Measurements from ENCODE around the gene SMARCD2. TPM values are rescaled to one million over a fixed set of nuclear protein-coding genes. Genes with fewer than 3 reads are reported as not detected.
A peak's percentile ranks its signal among the peaks of the same experiment; 100 is the strongest.

Gene SMARCD2
- total RNA-seq, 1 donor from 2014 or later = 78.8 TPM

DNA sequence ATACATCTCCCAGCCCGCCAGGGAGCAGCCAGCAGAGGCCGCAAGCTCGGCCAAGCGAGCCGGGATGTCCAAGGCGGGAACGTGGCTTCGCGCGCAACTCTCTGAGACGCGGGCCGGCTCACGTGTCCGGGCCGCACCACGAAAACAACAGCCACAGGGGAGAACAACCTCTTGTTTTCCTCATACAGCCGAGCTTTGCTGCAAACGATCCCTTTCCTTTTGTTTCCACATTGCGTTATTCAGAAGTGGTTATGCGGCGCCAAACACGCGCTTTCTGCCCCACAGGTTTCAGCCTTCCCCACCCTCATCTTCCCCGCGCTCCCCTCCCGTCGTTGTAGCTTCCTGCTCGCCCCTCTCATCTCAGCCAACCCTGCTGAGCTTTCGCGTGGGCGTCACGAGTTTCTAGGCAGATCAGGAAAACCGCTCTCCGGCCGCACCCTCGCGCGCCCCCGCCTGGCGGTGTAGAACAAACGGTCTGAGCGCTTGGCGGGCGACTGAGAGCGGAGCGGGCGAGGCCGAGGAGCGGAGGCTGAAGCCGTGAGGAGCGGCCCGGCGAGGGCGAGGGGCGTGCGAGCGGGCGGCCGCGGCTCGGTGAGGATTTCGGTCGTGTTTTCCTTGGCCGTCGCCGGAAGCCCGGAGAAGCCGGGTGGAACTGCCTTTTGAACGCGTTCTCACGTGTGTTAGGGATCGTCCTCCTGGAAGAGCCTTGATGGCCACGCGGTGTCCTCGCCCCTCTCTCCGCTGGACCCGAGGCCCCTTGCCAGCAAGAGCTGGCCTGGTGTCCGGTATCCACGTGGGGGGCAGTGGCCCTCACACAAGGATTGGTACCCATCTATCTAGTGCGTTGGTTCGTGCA is 6.6 kb upstream of the SMARCD2 start:
- DNase-seq = peak; percentile 92

DNA sequence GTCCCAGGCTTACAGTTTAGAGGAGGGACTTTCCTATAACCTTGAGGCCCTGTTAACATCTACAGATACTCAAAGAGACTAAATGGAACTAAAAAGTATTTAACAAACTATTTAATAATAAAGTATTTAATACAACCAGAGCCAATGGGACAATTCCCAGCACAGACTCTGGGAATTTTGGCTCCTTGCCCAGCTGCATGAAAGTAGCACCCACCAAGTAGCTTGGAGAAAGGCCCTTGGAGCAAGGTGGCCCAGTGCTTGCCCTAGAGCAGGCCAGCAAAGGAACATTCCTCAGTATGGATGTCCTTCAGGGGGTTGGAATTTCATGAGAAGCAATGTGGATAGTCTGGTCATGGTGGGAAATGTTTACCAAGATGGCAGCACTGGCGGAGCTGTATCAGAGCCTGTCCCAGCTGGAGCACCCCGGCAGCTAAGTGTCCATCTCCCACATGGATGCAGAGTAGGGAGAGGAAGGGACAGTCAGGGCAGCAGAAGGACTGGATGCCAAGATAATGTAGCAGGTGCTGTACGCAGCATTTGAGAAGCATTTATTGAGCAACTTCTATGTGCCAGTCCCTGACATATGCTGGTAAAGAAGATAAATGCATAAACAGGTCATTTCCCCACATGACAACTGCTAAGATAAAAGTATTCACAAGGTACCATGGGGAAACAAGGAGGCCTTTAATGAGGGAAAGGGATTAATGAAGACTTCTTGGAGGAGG is 5.2 kb upstream of the SMARCD2 start:
- no peak for DNase-seq

DNA sequence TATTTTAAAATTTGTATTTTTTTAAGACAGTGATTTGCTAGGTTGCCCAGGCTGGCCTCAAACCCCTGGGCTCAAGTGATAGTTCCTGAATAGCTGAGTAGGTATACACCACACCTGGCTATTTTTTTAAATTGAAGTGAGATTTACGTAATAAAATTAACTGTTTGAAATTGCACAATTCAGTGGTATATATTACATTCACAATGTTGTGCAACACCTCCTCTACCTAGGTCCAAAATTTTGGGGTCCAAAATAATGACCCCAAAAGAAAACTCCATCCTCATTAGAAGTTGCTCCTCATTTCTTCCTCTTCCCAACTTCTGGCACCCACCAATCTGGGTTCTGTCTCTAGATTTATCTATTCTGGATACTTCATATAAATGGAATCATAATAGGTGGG is 3.0 kb upstream of the SMARCD2 start:
- DNase-seq = no peak

DNA sequence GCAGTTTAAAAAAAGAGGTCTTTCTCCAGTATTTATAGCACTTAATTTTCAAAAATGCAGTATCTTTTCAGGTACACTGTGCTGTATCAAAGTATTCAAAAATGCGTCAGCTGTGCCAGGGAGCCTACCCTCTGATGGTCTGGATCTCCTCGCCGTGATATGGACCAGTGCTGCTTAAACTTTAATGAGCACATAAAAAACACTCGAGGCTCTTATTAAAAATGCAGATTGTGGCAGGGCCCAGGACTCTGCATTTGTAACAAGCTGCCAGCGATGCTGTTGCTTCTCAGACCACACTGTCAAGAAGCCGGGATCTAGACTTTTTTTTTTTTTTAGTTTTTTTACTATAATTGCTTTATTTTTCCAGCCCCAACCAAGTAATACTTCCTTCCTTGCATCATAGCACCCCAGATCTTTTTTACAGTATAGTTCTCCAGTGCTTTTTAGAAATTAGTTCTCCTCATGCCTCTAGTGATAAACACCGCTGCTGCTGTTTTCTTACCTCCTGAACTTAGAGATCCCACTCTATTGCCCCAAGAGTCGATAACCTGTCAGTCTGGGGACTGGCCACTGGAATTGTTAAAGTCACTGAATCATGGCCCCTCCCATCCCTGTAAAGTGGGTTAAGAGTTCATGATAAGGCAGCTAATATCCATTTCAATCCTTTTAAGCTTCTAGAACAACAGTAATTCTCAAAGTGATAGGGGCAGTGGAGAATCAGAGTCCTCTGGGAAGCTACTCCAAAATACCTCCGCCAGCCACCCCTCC is 1.6 kb upstream of the SMARCD2 start:
- DNase-seq = no peak

DNA sequence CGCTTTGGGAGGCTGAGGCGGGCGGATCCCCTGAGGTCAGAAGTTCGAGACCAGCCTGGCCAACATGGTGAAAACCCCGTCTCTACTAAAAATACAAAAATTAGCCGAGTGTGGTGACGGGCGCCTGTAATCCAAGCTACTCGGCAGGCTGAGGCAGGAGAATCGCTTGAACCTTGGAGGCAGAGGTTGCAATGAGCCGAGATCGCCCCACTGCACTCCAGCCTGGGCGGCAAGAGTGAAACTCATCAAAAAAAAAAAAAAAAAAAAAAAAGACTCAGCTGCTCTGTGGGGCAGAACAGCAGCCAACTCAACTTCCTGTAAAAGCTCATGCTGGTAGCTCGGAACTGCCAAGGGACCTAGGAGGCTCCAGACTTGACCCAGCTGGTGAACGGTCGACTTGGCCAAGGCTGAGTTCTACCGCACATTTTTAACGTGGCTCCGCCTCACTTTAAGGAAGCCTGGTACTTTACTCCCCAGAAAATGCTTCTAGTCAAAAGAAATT is 953 bp upstream of the SMARCD2 start:
- peak; percentile 81 for DNase-seq

DNA sequence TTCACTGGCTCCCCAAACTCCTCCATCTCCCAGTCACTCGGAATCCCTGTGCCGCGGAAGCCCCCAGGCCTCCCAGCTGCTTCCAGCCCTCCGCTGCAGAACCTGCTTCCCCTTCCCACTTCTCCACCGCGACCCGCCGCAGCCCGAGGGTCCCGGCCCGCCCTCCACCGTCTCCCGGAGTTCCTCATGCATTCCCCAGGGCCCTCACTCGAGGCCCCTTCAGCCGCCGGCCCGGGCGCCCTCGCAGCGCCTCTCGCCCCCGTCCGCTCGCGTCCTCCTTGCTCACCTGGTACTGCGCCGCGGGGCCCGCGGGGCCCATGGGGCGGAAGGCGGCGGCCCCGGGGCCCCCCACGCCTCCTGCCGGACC is 329 bp downstream of the SMARCD2 start:
- no peak for DNase-seq

DNA sequence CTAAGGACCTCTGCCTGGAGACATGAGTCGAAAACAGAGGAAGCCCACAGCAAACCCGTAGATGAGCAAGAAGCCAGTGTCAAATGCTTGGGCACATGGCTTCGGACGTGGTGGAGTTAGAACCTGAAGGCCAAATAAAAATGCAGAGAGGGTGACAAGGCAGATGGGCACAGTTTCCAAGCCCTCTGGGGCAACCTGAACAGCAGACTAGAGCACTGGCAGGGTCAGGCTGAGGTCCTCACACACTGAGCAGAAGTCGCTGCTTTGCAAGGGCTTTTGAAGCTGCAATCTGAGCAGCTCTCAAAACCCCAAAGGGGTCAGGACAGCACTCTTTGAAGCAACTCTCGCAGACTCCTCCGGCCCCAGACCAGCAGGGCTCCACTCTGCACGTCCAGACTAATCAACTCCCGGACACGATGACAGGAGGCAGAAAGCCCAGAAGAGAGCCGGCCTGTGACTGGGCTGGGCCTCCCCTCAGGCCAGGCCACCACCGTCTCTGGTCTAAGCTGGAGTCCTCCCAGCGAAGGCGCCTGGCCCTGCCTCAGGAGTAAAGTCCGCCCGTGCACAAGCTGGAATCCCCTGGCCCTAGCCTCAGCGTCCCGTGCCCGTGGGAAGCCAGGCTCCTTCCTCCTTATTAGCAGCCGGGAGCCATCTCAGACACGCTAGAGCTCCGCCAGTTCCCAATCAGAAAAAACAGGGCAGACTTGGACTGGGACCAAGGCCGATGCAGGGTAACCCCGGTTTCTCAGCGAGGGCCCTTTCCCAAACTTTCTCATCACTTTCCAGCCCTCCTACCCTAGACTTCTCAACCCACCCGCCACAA is 924 bp downstream of the SMARCD2 start:
- peak; percentile 57 for DNase-seq

DNA sequence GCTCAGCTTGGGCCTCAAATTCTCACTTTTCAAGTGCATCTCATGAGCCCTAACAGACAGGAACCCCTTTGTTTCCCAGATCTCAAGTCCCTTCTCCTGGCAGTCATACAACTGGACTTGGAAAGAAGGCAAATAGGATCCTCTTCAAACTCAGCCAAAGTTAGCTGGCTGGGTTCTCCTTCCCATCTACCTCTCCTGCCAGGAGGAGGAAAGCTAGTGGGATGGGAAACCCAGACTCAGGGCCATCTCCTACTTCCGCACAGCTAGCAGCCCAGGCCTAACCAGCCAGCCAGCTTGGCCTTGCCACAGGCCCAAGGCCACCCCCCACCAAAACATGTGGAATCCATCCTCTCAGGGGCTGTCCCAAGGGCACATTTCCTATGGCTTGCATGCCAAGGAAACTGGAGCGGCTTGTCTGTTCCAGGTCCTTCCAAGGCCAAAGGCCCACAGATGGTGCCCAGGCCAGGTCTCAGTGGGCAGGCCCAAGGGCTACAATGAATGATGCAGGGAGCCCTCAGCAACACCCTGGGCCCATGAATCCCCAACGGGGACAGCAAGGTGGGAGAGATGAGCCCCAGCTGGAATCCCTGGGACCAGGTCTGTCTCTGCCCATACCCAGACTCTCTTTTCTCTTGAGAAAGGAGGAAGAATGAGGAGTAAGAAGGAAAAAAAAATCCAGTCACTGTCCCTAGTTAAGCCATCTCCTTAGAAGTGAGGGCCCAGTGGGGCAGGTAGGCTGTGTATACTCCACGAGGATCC is 1.7 kb downstream of the SMARCD2 start:
- no peak for DNase-seq

DNA sequence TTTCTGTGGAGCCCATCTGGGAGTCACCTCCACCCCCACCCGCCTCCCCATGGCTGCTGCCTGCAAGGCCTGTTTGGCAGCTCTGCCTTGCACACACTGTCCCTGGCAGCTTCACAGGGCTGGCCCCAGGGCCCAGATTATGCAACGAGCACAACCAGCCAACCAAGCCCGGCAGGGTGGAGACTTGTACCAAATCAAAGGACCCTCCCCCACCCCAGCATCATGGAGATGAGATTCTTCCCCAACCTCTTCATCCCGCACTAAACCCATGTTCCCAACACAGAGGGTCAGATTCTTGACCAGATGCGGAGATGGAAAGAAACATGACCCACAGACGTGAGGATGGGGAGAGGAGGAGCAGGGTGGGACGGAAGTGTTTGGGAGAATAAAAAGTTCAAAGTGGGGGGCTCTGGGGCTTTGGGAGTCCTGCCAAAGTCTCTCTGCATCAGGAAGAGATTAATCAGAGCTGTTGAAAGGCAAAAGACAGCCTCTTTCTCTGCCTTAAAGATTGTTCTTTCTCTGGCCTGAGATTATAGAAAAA is 3.8 kb downstream of the SMARCD2 start:
- DNase-seq = no peak

DNA sequence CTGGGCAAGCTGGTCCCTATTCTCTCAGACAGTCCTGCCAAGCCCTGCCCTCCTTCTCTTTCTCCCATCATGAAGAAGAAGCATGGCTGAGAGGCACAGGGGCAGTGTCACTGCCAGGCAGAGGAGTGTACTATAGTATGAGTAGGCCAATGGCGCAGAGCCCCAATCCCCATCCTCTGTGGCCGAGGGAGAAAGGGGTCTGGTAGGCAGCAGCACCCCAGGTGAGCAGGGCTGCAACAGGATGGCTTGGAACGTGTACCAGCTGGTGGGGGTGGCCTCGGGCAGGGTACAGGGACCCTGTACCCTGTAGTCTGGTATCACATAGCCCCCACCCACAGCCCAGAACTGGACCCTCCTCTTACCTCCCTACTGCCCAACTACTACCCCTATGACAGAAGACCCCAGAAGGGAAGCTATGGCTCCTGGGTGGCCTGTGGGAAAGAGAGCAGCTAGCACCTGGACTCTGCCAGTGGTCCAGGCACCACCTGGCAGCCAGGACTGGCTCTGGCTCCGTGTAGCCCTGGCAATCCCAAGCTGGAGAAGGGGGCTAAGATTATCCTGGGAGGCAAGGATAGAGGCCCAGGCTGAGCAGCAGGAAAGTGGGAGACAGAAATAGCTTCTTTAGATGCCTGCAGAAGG is 4.4 kb downstream of the SMARCD2 start:
- no peak for DNase-seq

DNA sequence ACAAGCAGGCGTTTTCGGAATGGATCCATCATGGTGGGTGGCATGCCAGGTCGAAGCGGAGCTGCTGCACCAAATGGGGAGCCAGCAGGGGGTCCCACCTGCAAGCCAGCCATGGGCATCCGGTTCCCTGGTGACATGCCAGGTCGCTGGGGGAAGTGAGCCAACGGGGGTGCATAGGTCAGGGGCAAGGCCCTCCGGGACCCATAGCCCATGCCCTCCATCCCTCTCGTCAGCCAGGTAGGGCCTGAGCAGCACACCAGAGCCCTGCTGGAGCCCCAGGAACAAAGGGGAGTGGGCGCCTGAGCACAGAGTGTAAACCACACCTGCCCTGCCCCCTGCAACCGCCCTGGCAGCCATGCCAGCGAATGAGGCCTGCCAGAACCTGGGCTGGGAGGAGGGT is 5.0 kb downstream of the SMARCD2 start:
- DNase-seq = no peak

DNA sequence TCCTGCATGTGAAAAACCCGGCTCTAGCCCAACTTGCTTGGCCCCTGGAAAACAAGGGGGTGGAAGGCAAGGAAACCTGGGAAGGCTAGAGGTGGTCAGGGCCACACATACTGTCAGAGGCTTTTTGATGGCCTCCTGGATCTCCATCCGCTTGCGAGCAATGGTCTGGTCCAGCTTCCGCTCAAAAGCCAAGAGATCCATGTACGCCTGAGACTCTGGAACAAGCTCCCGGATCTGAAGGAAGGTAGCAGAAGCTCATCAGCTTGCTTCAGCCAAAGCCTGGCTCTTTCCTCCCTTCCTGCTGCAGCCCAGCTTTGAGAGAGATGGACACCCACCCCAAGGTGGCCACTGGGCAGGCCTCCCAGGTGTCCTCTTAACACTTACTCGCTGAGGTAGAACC is 5.7 kb downstream of the SMARCD2 start:
- no peak for DNase-seq

DNA sequence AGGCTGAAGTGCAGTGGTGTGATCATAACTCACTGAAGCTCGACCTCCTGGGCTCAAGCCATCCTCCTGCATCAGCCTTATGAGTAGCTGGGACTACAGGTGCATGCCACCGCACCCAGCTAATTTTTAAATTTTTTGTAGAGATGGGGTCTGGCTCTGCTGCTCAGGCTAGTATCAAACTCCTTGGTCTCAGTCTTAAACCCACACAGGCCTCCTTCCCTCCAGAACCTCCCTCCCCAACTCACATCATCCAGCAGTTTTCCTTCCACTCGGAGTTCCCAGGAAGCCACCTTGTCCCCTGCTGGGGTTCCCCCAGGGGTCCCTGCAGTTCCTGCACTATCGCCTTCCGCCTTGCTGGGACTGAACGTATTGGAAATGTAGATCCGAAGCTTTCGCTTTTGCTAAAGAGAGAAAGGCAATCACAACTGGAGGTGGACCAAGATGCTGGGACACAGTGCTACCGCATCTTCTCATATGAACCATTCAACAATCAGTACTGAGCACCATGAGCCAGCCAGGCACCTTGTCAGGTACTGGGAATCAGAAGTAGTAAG is 7.2 kb downstream of the SMARCD2 start:
- no peak for DNase-seq

DNA sequence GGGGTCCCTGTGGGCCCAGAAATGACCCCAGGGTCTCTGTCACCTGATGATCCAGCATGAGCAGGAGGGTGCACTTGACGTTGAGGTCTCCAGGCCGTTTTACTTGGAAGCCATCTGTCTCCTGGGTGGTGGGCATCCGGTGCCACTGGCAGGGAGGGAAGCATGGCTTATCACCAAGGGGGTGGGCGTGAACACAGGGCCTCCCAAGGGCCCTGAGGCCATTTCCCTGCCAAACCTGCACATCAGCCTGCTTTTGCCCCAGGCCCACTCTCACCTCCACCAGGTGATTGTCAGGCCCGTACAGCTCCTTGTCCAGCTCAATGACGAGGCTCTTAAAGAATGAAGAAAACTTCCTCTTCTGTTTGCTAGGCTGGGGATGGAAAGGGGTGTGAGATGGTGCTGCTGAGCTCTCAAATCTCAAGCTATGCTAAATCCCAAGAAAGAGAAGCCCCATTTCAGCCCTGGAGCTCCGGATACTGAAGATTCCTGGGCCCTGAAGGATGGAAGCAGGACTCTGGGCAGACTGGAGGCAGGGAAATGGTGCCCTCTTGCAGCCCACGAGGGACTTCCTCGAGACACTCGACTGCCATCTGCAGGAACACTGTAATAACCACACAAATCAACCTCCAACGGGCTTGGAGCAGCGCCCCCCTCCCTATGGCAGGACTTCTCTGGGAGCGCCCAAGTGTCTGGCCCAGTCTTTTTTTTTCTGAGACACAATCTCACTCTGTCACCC is 7.9 kb downstream of the SMARCD2 start:
- DNase-seq = peak; percentile 92

DNA sequence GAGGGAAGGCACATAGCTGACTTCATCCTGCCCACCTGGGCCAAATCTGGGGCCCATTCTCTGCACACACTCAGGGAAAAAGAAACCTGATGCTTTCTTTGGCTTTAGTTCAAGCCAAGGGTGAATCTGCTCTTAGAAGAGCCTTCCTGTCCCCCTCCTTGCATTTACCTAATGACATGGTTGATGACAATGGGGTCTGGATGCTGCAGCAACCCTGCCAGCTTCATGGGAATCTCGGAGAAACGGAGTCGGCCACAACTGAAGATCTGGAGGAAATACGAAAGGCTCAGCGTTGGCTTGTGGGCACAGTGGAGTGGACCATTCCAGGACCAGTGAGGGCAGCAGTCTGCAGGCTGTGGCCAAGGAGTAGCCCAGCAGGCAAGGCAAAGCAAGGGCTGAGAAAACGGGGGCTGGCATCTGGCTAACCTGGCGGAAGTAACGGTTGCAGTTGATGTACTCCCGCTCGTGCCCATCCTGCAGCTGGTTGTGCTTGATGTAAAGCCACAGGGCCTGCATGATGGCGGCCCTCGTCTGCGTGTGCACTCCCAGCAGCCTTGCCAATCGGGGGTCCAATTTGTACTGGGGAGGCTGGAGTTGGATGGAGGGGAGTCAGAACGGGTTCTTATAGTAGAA is 8.6 kb downstream of the SMARCD2 start:
- DNase-seq = no peak

DNA sequence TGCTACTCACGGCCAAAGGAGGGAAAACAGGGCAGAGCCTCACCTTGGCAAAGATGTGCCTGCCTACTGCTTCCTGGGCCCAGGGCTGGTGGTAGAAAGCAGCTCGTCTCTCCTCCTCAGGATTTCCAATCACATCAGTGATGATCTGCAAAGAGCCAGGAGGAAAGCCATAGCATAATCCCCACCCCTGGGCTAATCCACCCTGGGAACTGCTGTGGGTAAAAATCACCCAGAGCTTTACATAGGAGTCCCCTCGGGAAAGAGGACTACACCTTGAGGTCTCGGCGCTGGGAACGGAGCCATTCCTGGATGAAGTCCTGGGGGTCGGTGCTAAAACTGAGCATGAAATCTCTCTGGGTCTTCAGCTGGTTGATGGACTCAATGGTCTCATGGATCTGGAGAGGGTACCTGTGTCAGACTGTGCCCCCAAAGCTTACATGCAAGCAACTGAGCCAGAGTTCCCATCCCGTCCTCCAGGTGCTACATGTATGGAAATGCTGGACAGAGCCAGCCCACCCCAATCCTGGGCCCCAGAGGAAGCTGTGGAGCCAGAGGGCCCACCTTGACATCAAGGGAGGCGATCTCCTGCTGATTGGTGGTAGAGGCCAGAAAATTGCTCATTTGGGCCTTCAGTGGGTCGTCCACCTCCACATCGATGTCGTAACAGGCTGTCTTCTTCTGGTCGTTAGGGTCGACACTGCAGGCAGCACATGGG is 9.3 kb downstream of the SMARCD2 start:
- no peak for DNase-seq

DNA sequence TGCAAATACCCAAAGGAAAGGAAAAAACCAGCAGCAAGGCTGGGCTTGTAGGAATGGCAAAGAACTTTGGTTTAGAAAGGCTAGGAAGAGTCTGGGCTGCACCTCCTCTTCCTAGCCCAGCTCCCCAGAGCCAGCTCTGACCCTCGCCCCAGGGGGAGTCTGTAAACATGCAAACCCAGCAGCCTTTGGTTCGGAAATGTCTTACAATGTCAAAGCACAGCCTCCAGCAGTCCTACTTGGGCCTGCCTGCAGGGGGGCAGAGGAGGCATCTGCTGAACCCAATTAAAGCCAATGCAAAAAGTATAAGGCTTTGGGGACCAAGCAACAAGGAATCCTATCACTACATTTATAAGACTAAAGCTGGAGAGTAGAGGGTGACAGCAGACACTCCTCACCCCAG is 10.0 kb downstream of the SMARCD2 start:
- no peak for DNase-seq

DNA sequence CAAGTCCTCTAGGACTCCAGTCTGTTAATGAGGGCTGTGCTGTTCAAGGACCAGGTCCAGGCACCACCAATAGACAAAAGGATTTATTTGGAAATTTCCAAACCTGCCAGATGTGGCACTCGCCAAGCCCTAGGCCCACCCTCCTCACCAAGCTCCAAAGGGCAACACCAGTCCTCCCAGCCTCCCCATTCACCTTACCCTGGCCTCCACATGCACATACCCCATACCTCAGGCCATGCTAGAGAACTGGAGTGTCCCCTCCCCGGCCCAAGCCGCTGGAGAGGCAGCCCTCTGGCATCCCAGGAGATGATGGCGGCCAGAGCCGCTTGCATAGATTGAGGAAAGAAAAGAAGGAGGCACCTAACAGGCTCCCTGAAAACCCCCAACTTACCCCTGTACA is 10.5 kb downstream of the SMARCD2 start:
- DNase-seq = no peak

DNA sequence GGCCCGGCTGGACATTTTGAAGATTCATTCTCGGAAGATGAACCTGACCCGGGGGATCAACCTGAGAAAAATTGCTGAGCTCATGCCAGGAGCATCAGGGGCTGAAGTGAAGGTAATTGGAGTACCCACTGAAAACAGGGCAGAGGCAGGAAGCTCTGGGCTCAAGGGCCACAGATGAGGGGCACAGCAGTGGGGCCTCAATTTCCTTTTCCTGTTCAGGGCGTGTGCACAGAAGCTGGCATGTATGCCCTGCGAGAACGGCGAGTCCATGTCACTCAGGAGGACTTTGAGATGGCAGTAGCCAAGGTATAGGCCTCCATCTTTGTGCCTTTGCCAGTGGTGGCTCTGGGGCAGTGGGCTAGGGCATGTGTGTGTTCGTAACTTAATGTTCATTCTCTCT is 11.0 kb downstream of the SMARCD2 start:
- DNase-seq = no peak

Measured in dermis blood vessel endothelial cell (primary cell).